Osteoblast (primary cell): Measurements from ENCODE around the gene MYPOP. TPM values are rescaled to one million over a fixed set of nuclear protein-coding genes. Genes with fewer than 3 reads are reported as not detected.

Experiments
- DNase-seq: peaks from one replicate; pipeline ENCODE4 v3.0.0; 2011; ENCODE audit warnings: low spot score, mixed read lengths; ENCODE audit not compliant: insufficient read length; ENCODE audit errors: missing footprints
- H2AFZ ChIP-seq: 2 replicates; pipeline ENCODE4 v1.6.0; 2011; ENCODE audit warnings: mild to moderate bottlenecking, low read length
- H3K27ac ChIP-seq: 2 replicates; pipeline ENCODE4 v1.5.1; 2011; ENCODE audit warnings: mild to moderate bottlenecking, low read depth, low read length, moderate library complexity
- H3K27me3 ChIP-seq: 2 replicates; pipeline ENCODE4 v1.6.0; 2012; ENCODE audit warnings: mild to moderate bottlenecking, control low read depth, inconsistent platforms, low read length, moderate library complexity; ENCODE audit not compliant: insufficient read depth
- H3K36me3 ChIP-seq: 2 replicates; pipeline ENCODE4 v1.5.1; 2011; ENCODE audit warnings: mild to moderate bottlenecking, low read length, control low read depth, moderate library complexity; ENCODE audit not compliant: insufficient read depth
- H3K4me1 ChIP-seq: 2 replicates; pipeline ENCODE4 v1.5.1; 2011; ENCODE audit warnings: mild to moderate bottlenecking, low read length, control low read depth, moderate library complexity; ENCODE audit not compliant: insufficient read depth
- H3K4me2 ChIP-seq: 2 replicates; pipeline ENCODE4 v1.6.0; 2011; ENCODE audit warnings: mild to moderate bottlenecking, low read length; ENCODE audit not compliant: insufficient read depth
- H3K4me3 ChIP-seq: fragments of 200-600 bp; sonication (generic); 3 replicates; pipeline ENCODE4 v1.5.1; 2012; ENCODE audit warnings: mild to moderate bottlenecking, low read length, inconsistent platforms; ENCODE audit not compliant: insufficient read depth
- H3K79me2 ChIP-seq: 2 replicates; pipeline ENCODE4 v1.6.0; 2012; ENCODE audit warnings: mild to moderate bottlenecking, low read length, control low read depth, inconsistent platforms; ENCODE audit not compliant: insufficient read depth
- H3K9me3 ChIP-seq: 2 replicates; pipeline ENCODE4 v1.5.1; 2011; ENCODE audit warnings: low read depth, low read length, control low read depth
- H4K20me1 ChIP-seq: 2 replicates; pipeline ENCODE4 v1.6.0; 2012; ENCODE audit warnings: mild to moderate bottlenecking, low read length, control low read depth; ENCODE audit not compliant: insufficient read depth
- CTCF ChIP-seq: IDR thresholded peaks from 2 replicates; pipeline ENCODE4 v1.5.1; 2011; ENCODE audit warnings: mild to moderate bottlenecking, low read depth, low read length, moderate library complexity; ENCODE audit errors: extremely low read depth
- total RNA-seq: library from RNA; depleted of rRNA; stranded (reverse); fragments of >200 nt; gene quantifications from 2 replicates; pipeline ENCODE4 v1.2.3, GENCODE V29; 2012

MYPOP gene
- total RNA-seq, 1 donor, result 3.3 TPM

GRCh38 chr19:45862271-45862563 is 40.2 kb downstream of the MYPOP start:
- no peaks in the 10 kb centered on the region for H4K20me1 ChIP-seq
- H3K4me3 ChIP-seq, result peak overlapping the region; percentile 83
- H3K9me3 ChIP-seq, result no peaks in the 10 kb centered on the region
- H2AFZ ChIP-seq, result peak overlapping the region; percentile 82
- H3K4me1 ChIP-seq, result peaks cover 7% of the 10 kb centered on the region
- peaks cover 40% of the 10 kb centered on the region for H3K27me3 ChIP-seq
- peaks cover 23% of the 10 kb centered on the region for H3K36me3 ChIP-seq
- no peak for TF ChIP-seq CTCF
- H3K4me2 ChIP-seq, result peak overlapping the region; percentile 76
- H3K79me2 ChIP-seq, result peaks cover 50% of the 10 kb centered on the region
- peak overlapping the region; percentile 86 for H3K27ac ChIP-seq
- no peak for DNase-seq

GRCh38 chr19:45860359-45861259 is 41.8 kb downstream of the MYPOP start:
- no peak for TF ChIP-seq CTCF
- peaks cover 64% of the 10 kb centered on the region for H3K79me2 ChIP-seq

GRCh38 chr19:45854167-45854778 is 48.1 kb downstream of the MYPOP start:
- DNase-seq, result no peak
- no peaks in the 10 kb centered on the region for H3K27me3 ChIP-seq
- peaks cover 61% of the 10 kb centered on the region for H3K36me3 ChIP-seq
- no peak overlapping the region for H2AFZ ChIP-seq
- H3K9me3 ChIP-seq, result no peaks in the 10 kb centered on the region
- no peak for TF ChIP-seq CTCF
- no peak overlapping the region for H3K4me2 ChIP-seq
- peaks cover 7% of the 10 kb centered on the region for H3K4me1 ChIP-seq
- H3K79me2 ChIP-seq, result peaks cover 38% of the 10 kb centered on the region
- no peak overlapping the region for H3K4me3 ChIP-seq
- H4K20me1 ChIP-seq, result peaks cover 15% of the 10 kb centered on the region
- H3K27ac ChIP-seq, result no peak overlapping the region

More at GRCh38 chr19:45860359-45861259, 41.8 kb downstream of the MYPOP start:
- Histone ChIP-seq H3K4me2 (no peak overlapping the region), H2AFZ (no peak overlapping the region), H3K9me3 (no peaks in the 10 kb centered on the region), H3K4me3 (no peak overlapping the region), H3K27me3 (peaks cover 24% of the 10 kb centered on the region), H3K27ac (no peak overlapping the region), H3K4me1 (peaks cover 7% of the 10 kb centered on the region), H3K36me3 (peaks cover 23% of the 10 kb centered on the region), H4K20me1 (peaks cover 7% of the 10 kb centered on the region)
- no peak for DNase-seq

- H2AFZ ChIP-seq, result no peak overlapping the region
- DNase-seq, result no peak
- no peak for TF ChIP-seq CTCF
- no peak overlapping the region for H3K27ac ChIP-seq
- peaks cover 27% of the 10 kb centered on the region for H3K79me2 ChIP-seq
- H4K20me1 ChIP-seq, result peaks cover 15% of the 10 kb centered on the region
- H3K4me1 ChIP-seq, result peaks cover 7% of the 10 kb centered on the region
- H3K27me3 ChIP-seq, result no peaks in the 10 kb centered on the region
- H3K36me3 ChIP-seq, result peaks cover 63% of the 10 kb centered on the region
- no peak overlapping the region for H3K4me2 ChIP-seq
- H3K9me3 ChIP-seq, result no peaks in the 10 kb centered on the region
- no peak overlapping the region for H3K4me3 ChIP-seq
Observed at GRCh38 chr19:45852983-45853382, 49.4 kb downstream of the MYPOP start.
